T-helper 17 cell (primary cell): ENCODE data around the gene CSTF1. TPM values are rescaled to one million over a fixed set of nuclear protein-coding genes. Genes with fewer than 3 reads are reported as not detected.

Source experiments
- ATAC-seq: fragments of 150-1000 bp; cut with Tn5 transposase; 2 replicates; pipeline ENCODE4 v1.10.0; 2021; ENCODE audit warnings: mild to moderate bottlenecking, moderate library complexity
- DNase-seq, 3 donors: peaks; one replicate each; pipeline versions ENCODE4 v3.0.0 to v3.0.0-alpha.2; 2020 to 2021
- H3K9me3 ChIP-seq: one replicate; pipeline ENCODE4 v1.7.0; 2013; ENCODE audit warnings: low read length, mild to moderate bottlenecking; ENCODE audit not compliant: control insufficient read depth, poor library complexity, severe bottlenecking
- H3K27ac Mint-ChIP-seq: one replicate; pipeline ENCODE4 v1.8.0; 2022; ENCODE audit warnings: mild to moderate bottlenecking, moderate library complexity, mixed read lengths
- H3K27me3 Mint-ChIP-seq: one replicate; pipeline ENCODE4 v1.8.0; 2022; ENCODE audit warnings: mixed read lengths
- H3K36me3 Mint-ChIP-seq: one replicate; pipeline ENCODE4 v1.8.0; 2022; ENCODE audit warnings: low read depth, mixed read lengths
- H3K4me1 Mint-ChIP-seq: one replicate; pipeline ENCODE4 v1.8.0; 2022; ENCODE audit warnings: mild to moderate bottlenecking, mixed read lengths
- H3K4me3 Mint-ChIP-seq: one replicate; pipeline ENCODE4 v1.8.0; 2022; ENCODE audit warnings: mild to moderate bottlenecking, moderate library complexity, mixed read lengths
- total RNA-seq, 4 donors: library from RNA in 2 of 4; stranded (reverse) in 2 of 4; gene quantifications; one replicate each; pipeline ENCODE4 v1.2.3 and lab custom pipeline; 2022 to 2026

Gene CSTF1
- total RNA-seq (10 to 100 TPM; 21.8 to 23.7 TPM), total RNA-seq (lab: John Stamatoyannopoulos, UW) (31.4 to 60.3 reads per million in 2 donors)

- peaks cover 9% of the 10 kb centered on the region for H3K36me3 Mint-ChIP-seq
- H3K27me3 Mint-ChIP-seq: no peaks in the 10 kb centered on the region
- H3K27ac Mint-ChIP-seq: no peak within 1 kb of the TSS
- no peak within 1 kb of the TSS for H3K4me3 Mint-ChIP-seq
- H3K4me1 Mint-ChIP-seq: peaks cover 24% of the 10 kb centered on the region
- DNase-seq (peak; percentile 98 to 99 (median 99)), ATAC-seq (peak; percentile 87)
- H3K9me3 ChIP-seq: no peaks in the 10 kb centered on the region
Measured at GRCh38 chr20:56392132-56392880, at the start of gene CSTF1, which contains the start of gene AURKA. CSTF1 (plus strand) TSS chr20:56392645; CDS start chr20:56395553, 2,908 bp downstream. AURKA (minus strand) TSS chr20:56392215; CDS start chr20:56388197, 4,018 bp downstream.

- H3K27ac Mint-ChIP-seq: no peak overlapping the region
- no peak for DNase-seq
- H3K27me3 Mint-ChIP-seq: peaks cover 91% of the 10 kb centered on the region
- no peak for ATAC-seq
- H3K36me3 Mint-ChIP-seq: peaks cover 7% of the 10 kb centered on the region
- peaks cover 17% of the 10 kb centered on the region for H3K4me1 Mint-ChIP-seq
- H3K4me3 Mint-ChIP-seq: no peak overlapping the region
- H3K9me3 ChIP-seq: no peaks in the 10 kb centered on the region
Measured at GRCh38 chr20:56342783-56343182, 49.7 kb upstream of the CSTF1 start.

GRCh38 chr20:56343861-56344381, 48.5 kb upstream of the CSTF1 start:
- H3K4me1 Mint-ChIP-seq: peaks cover 22% of the 10 kb centered on the region

GRCh38 chr20:56345911-56346310, 46.5 kb upstream of the CSTF1 start:
- Mint-ChIP-seq H3K36me3 (peaks cover 4% of the 10 kb centered on the region), H3K4me1 (peaks cover 22% of the 10 kb centered on the region), H3K4me3 (no peak overlapping the region), H3K27me3 (peaks cover 75% of the 10 kb centered on the region), H3K27ac (no peak overlapping the region)
- ATAC-seq (no peak), DNase-seq (no peak)
- H3K9me3 ChIP-seq: no peaks in the 10 kb centered on the region

More at GRCh38 chr20:56343861-56344381, 48.5 kb upstream of the CSTF1 start:
- ATAC-seq (peak; percentile 71), DNase-seq (peak in 2 of 3 donors; percentile 14 to 24)
- H3K27ac Mint-ChIP-seq: no peak overlapping the region
- no peaks in the 10 kb centered on the region for H3K9me3 ChIP-seq
- peak overlapping the region; percentile 57 for H3K4me3 Mint-ChIP-seq
- H3K36me3 Mint-ChIP-seq: peaks cover 7% of the 10 kb centered on the region
- H3K27me3 Mint-ChIP-seq: peaks cover 85% of the 10 kb centered on the region

- H3K36me3 Mint-ChIP-seq: peaks cover 4% of the 10 kb centered on the region
- DNase-seq (no peak), ATAC-seq (no peak)
- peaks cover 23% of the 10 kb centered on the region for H3K4me1 Mint-ChIP-seq
- H3K27ac Mint-ChIP-seq: no peak overlapping the region
- H3K27me3 Mint-ChIP-seq: peaks cover 63% of the 10 kb centered on the region
- H3K9me3 ChIP-seq: no peaks in the 10 kb centered on the region
- no peak overlapping the region for H3K4me3 Mint-ChIP-seq
Measured at GRCh38 chr20:56347628-56348304, 44.7 kb upstream of the CSTF1 start.

- DNase-seq (no peak), ATAC-seq (no peak)
- H3K4me3 Mint-ChIP-seq: no peak overlapping the region
- H3K27ac Mint-ChIP-seq: no peak overlapping the region
- H3K9me3 ChIP-seq: no peaks in the 10 kb centered on the region
- H3K4me1 Mint-ChIP-seq: peaks cover 20% of the 10 kb centered on the region
- H3K36me3 Mint-ChIP-seq: peaks cover 4% of the 10 kb centered on the region
- peaks cover 59% of the 10 kb centered on the region for H3K27me3 Mint-ChIP-seq
Measured at GRCh38 chr20:56348305-56348693, 44.1 kb upstream of the CSTF1 start.

- Mint-ChIP-seq H3K27ac (no peak overlapping the region), H3K27me3 (peaks cover 55% of the 10 kb centered on the region), H3K4me3 (no peak overlapping the region), H3K36me3 (peaks cover 4% of the 10 kb centered on the region), H3K4me1 (peaks cover 15% of the 10 kb centered on the region)
- no peak for ATAC-seq
- H3K9me3 ChIP-seq: no peaks in the 10 kb centered on the region
- no peak for DNase-seq
Measured at GRCh38 chr20:56348746-56349145, 43.7 kb upstream of the CSTF1 start.

GRCh38 chr20:56350842-56351241, 41.6 kb upstream of the CSTF1 start:
- H3K36me3 Mint-ChIP-seq: peaks cover 4% of the 10 kb centered on the region
- no peaks in the 10 kb centered on the region for H3K9me3 ChIP-seq
- no peak overlapping the region for H3K27ac Mint-ChIP-seq
- H3K27me3 Mint-ChIP-seq: peaks cover 34% of the 10 kb centered on the region
- H3K4me1 Mint-ChIP-seq: peaks cover 10% of the 10 kb centered on the region
- ATAC-seq (no peak), DNase-seq (no peak)
- H3K4me3 Mint-ChIP-seq: no peak overlapping the region

- DNase-seq (no peak), ATAC-seq (no peak)
- Mint-ChIP-seq H3K27ac (no peak overlapping the region), H3K36me3 (no peaks in the 10 kb centered on the region), H3K4me3 (no peak overlapping the region), H3K27me3 (peaks cover 24% of the 10 kb centered on the region), H3K4me1 (peaks cover 7% of the 10 kb centered on the region)
- no peaks in the 10 kb centered on the region for H3K9me3 ChIP-seq
Measured at GRCh38 chr20:56352345-56353055, 39.9 kb upstream of the CSTF1 start.

GRCh38 chr20:56353356-56353755, 39.1 kb upstream of the CSTF1 start:
- ATAC-seq (no peak), DNase-seq (no peak)
- peaks cover 16% of the 10 kb centered on the region for H3K27me3 Mint-ChIP-seq
- no peak overlapping the region for H3K4me3 Mint-ChIP-seq
- H3K36me3 Mint-ChIP-seq: no peaks in the 10 kb centered on the region
- peaks cover 7% of the 10 kb centered on the region for H3K4me1 Mint-ChIP-seq
- no peak overlapping the region for H3K27ac Mint-ChIP-seq
- H3K9me3 ChIP-seq: no peaks in the 10 kb centered on the region

GRCh38 chr20:56358070-56358469, 34.4 kb upstream of the CSTF1 start:
- peak overlapping the region; percentile 78 for H3K4me3 Mint-ChIP-seq
- H3K27me3 Mint-ChIP-seq: no peaks in the 10 kb centered on the region
- peaks cover 20% of the 10 kb centered on the region for H3K4me1 Mint-ChIP-seq
- ATAC-seq: no peak
- peaks cover 4% of the 10 kb centered on the region for H3K36me3 Mint-ChIP-seq
- no peaks in the 10 kb centered on the region for H3K9me3 ChIP-seq
- no peak overlapping the region for H3K27ac Mint-ChIP-seq
- DNase-seq: no peak

- Mint-ChIP-seq H3K27ac (peak within 1 kb of the TSS; percentile 65), H3K27me3 (no peaks in the 10 kb centered on the region), H3K4me3 (peak within 1 kb of the TSS; percentile 87), H3K36me3 (peaks cover 4% of the 10 kb centered on the region), H3K4me1 (peaks cover 20% of the 10 kb centered on the region)
- H3K9me3 ChIP-seq: no peaks in the 10 kb centered on the region
- DNase-seq: peak; percentile 73 to 86 (median 82)
- peak; percentile 100 for ATAC-seq
Measured at GRCh38 chr20:56358600-56359211, 33.7 kb upstream of the CSTF1 start, which contains the start of gene FAM210B. FAM210B (plus strand) TSS chr20:56358974; CDS start chr20:56359006, 32 bp downstream.
